NCI-H2196 (cell line): ENCODE data around the gene CSF1R.
"Not testable (repeated sequence)": the region's sequence is repeated elsewhere in the genome, so short reads cannot be mapped to it uniquely, and the experiment has no call there.

ENCODE experiments used
- DNase-seq: peaks from one replicate; lab custom pipeline; 2025; ENCODE audit not compliant: unreplicated experiment; lab: John Stamatoyannopoulos, UW

The CSF1R gene

GRCh38 chr5:150103678-150104549 lies 17.6 kb upstream of the CSF1R start:
- no peak for DNase-seq

- no peak for DNase-seq
These were observed 14.7 kb upstream of the CSF1R start for GRCh38 chr5:150101023-150101422.

GRCh38 chr5:150097152-150097551 lies 10.8 kb upstream of the CSF1R start:
- DNase-seq: no peak

- no peak for DNase-seq
These were observed 5.9 kb upstream of the CSF1R start for GRCh38 chr5:150092159-150092787.

- no peak for DNase-seq
These were observed 1.0 kb downstream of the CSF1R start for GRCh38 chr5:150085191-150085912.

GRCh38 chr5:150084754-150085153 lies 1.6 kb downstream of the CSF1R start:
- not testable (repeated sequence) for DNase-seq

- no peak for DNase-seq
These were observed 3.5 kb downstream of the CSF1R start for GRCh38 chr5:150082889-150083288.

GRCh38 chr5:150082374-150082773 lies 4.0 kb downstream of the CSF1R start:
- no peak for DNase-seq

GRCh38 chr5:150081541-150082283 lies 4.6 kb downstream of the CSF1R start:
- no peak for DNase-seq

DNA sequence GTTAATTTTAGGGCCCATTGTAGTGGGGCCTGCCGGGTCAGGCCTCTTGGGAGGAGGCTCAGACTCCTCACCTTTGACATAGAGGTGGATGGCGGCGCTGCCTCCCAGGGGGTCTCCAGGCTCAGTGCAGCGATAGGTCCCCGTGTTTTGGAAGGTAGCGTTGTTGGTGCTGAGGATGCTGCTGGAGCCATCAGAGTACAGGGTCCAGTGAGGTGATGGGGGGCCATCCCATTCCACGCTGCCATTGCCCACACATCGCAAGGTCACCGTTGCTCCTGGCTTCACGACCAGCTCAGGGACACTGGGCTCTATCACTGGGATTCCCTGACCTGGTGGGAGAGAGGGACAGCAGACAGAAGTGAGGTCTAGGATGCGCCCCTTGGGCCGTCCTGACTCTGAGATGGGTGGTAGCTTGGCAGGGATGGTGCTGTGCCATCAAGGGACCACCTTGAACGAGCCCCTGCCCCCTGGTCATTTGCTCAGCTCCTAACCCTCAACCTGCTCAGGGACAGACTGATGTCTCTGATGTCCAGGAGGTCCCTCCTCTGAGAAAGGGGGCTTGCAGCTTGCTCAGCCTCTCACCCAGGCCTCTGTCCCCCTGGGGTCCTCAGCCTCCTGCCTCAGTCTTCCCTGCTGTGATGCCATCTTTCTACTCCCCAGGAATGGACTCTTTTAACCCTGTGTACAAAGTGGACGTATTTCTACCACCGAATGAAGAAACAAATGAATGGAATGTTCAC lies 5.5 kb downstream of the CSF1R start:
- DNase-seq: no peak

GRCh38 chr5:150079909-150080461 lies 6.4 kb downstream of the CSF1R start:
- no peak for DNase-seq

DNA sequence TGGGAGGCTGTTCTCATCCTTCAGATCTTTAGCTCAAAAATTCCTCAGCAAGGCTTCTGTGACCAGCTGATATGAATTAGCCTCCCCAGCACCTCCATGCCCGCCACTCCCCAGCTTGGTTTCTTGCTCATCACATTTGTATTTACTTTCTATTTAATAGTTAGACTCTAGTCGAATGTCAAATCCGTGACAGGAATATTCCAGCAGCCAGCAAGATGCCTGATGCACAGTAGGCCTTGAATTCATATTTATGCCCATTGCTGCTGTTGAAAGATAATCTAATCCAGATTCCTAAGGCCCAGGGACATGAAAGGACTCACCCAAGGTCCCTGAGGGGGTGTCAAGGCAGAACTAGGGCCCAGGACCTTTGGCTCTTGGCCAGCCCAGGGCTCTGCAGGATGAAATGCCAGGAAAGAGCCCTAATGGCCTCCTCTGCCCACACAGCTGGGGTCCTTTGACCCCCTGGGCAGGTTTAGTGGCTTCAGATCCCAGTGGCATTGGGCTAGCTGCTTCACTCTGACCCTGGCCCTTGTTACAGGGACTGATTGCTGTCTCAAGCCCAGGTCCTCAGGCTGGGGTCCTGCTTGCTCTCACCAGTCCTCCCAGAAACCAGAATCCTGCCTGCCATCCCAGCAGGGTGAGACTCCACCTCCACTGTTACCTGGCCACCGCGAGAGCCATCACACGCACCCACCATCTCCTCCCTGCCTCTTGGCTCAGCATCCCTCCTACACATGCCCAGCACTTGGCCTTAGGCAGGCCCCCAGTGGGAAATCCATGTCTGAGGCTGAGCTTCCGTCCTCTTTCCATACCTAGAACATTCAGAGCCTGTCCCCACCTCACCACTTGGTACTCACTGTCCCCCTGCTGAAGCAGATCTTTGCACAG lies 7.3 kb downstream of the CSF1R start:
- DNase-seq: no peak

- DNase-seq: no peak
These were observed 8.2 kb downstream of the CSF1R start for GRCh38 chr5:150077996-150078801.

GRCh38 chr5:150077060-150077459 lies 9.3 kb downstream of the CSF1R start:
- DNase-seq: no peak

DNA sequence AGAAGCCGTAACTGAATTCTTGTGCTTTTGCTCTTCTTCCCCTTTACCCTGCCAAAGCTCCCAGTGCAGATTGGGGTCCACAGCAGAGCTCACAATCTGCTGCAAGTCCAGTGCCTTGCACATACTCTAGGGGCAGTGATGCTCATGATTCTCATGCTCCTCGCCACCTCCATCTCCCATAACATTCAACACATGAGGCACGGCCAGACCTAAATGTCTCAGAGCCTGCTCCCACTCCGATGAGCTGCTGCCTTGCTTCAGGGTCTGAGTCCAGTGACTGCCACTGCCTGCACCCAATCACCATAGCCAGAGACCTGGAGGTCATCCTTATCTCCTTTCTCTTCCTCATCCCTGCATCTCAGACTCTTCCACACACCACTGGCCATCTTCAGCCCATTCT lies 10.5 kb downstream of the CSF1R start:
- DNase-seq: no peak

DNA sequence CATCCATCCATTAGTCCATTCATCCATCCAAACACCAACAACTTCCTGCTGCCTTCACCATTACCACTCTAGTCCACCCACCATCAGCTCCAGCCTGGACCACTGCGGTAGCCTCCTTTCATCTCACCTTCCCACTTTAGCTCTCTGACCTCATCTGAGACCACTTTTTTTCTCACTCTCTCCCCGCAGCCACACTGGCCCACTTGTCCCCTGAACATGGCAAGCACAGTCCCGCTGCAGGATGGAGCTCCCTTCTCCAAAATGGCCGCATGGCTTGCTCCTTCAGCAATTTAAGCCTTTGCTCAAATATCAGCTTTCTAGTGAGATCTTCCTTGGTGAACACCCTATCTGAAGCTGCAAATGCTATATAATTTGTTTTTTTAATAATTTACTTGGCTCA lies 11.1 kb downstream of the CSF1R start:
- DNase-seq: no peak

DNA sequence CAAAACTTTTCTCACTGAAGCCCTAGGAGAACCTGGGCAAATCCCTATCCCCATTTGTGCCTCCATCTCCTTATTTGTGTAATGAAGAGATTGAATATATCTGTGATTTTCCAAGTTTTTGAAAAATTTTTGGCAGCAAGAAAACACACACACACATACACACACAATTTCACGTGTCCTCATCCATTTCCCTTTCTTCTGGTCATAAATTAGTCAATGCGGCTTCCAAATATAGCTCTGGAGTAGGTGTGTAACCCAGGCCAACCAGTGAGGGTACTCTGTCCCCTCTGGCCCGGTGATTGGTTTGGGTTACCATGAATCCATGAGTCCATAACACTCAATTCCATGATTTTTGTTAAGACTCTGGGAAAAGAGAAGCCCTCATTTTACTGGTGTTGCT lies 12.7 kb downstream of the CSF1R start:
- no peak for DNase-seq

GRCh38 chr5:150073086-150073625 lies 13.2 kb downstream of the CSF1R start:
- no peak for DNase-seq
